Ectodermal cell (in vitro differentiated cells): ENCODE data around the gene DCANP1.

Source experiments
- H3K27ac ChIP-seq: 2 replicates; pipeline ENCODE4 v1.7.0; 2013; ENCODE audit warnings: mild to moderate bottlenecking, low read depth, low read length; ENCODE audit not compliant: insufficient read depth, poor library complexity, severe bottlenecking
- H3K27me3 ChIP-seq: 2 replicates; pipeline ENCODE4 v1.7.0; 2013; ENCODE audit warnings: mild to moderate bottlenecking, low read length; ENCODE audit not compliant: insufficient read depth, control insufficient read depth, poor library complexity, severe bottlenecking
- H3K36me3 ChIP-seq: one replicate; pipeline ENCODE4 v1.7.0; 2013; ENCODE audit warnings: low read length; ENCODE audit not compliant: control insufficient read depth, insufficient read depth
- H3K4me1 ChIP-seq: one replicate; pipeline ENCODE4 v1.7.0; 2013; ENCODE audit warnings: low read length; ENCODE audit not compliant: control insufficient read depth, insufficient read depth
- H3K4me3 ChIP-seq: 2 replicates; pipeline ENCODE4 v1.7.0; 2013; ENCODE audit warnings: low read depth, low read length, control low read depth; ENCODE audit not compliant: insufficient read depth
- H3K9me3 ChIP-seq: 2 replicates; pipeline ENCODE4 v1.7.0; 2013; ENCODE audit warnings: mild to moderate bottlenecking, low read length, moderate library complexity; ENCODE audit not compliant: control insufficient read depth
- WGBS, 2 experiments: methylation state at CpG; one replicate each; pipeline ENCODE4 v1.1.7; 2013; ENCODE audit warnings: missing lambda C conversion rate in 2 of 2; 5-methylcytosine and 5-hydroxymethylcytosine counted together

DCANP1 gene

GRCh38 chr5:135478938-135479337, 31.8 kb upstream of the DCANP1 start:
- H3K27ac ChIP-seq, result no peak overlapping the region
- no peaks in the 10 kb centered on the region for H3K36me3 ChIP-seq
- H3K9me3 ChIP-seq, result no peaks in the 10 kb centered on the region
- H3K4me3 ChIP-seq, result no peak overlapping the region
- H3K27me3 ChIP-seq, result peaks cover 97% of the 10 kb centered on the region
- H3K4me1 ChIP-seq, result peaks cover 44% of the 10 kb centered on the region
- WGBS, 2 experiments, result 25 to 27% methylated on average over 4 of the region's 4 CpGs

DNA sequence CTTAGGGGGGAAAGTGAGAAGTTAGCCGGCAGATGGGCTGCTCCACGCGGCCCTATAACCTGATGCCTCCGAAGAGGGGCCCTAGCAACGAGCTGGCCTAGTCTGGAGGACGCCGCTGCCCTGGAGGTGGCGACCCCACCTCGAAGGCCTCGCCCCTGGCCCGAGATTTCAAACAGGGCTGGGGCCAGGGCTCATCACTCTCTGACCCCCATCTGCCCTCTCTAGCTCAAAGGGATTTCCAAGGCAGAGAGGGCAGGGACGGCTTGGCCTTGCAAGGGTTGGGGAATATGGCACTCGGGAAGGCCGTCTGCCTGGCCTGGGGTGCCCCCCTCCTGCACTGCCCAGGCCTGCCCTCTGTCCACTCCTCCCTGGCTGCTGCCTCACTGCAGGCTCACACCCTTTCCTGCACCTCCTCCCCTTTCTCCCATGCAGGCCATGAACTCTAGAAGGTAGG, 30.5 kb upstream of the DCANP1 start:
- Histone ChIP-seq H3K4me1 (peaks cover 39% of the 10 kb centered on the region), H3K36me3 (no peaks in the 10 kb centered on the region), H3K27ac (no peak overlapping the region), H3K27me3 (peaks cover 98% of the 10 kb centered on the region), H3K4me3 (no peak overlapping the region), H3K9me3 (no peaks in the 10 kb centered on the region)
- 25 to 26% methylated on average over 14 of the region's 14 CpGs for WGBS, 2 experiments

GRCh38 chr5:135476615-135477581, 29.8 kb upstream of the DCANP1 start:
- no peak overlapping the region for H3K4me3 ChIP-seq
- no peaks in the 10 kb centered on the region for H3K9me3 ChIP-seq
- H3K4me1 ChIP-seq, result peaks cover 34% of the 10 kb centered on the region
- WGBS, 2 experiments, result 34 to 36% methylated on average over 20 to 23 of the region's 24 CpGs
- H3K36me3 ChIP-seq, result no peaks in the 10 kb centered on the region
- H3K27me3 ChIP-seq, result peaks cover 97% of the 10 kb centered on the region
- no peak overlapping the region for H3K27ac ChIP-seq

- no peak overlapping the region for H3K4me3 ChIP-seq
- 81 to 83% methylated on average over 12 of the region's 12 CpGs for WGBS, 2 experiments
- H3K27me3 ChIP-seq, result peaks cover 97% of the 10 kb centered on the region
- no peaks in the 10 kb centered on the region for H3K36me3 ChIP-seq
- H3K9me3 ChIP-seq, result no peaks in the 10 kb centered on the region
- peaks cover 26% of the 10 kb centered on the region for H3K4me1 ChIP-seq
- no peak overlapping the region for H3K27ac ChIP-seq
Measured at GRCh38 chr5:135473956-135474670, 27.0 kb upstream of the DCANP1 start.

DNA sequence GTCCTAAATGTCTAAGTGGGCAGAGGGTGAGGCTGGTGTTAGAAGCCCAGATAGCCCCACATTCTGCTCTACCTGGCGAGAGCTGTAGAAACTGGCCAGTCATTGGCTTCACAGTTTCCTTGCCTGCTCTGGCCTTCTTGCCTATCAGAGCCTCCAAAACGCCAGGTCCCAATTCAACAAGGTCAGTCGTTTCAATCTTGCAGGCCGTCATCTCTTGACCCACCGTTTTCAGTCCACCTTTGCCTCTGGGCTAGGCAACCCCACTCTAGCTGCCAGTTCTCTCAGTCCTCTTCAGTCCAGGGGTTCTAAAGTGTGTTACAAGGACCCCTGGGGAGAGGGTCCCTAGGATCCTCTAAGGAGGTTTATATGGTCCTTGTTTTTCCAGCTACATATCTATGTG, 25.0 kb upstream of the DCANP1 start:
- H3K36me3 ChIP-seq, result no peaks in the 10 kb centered on the region

DNA sequence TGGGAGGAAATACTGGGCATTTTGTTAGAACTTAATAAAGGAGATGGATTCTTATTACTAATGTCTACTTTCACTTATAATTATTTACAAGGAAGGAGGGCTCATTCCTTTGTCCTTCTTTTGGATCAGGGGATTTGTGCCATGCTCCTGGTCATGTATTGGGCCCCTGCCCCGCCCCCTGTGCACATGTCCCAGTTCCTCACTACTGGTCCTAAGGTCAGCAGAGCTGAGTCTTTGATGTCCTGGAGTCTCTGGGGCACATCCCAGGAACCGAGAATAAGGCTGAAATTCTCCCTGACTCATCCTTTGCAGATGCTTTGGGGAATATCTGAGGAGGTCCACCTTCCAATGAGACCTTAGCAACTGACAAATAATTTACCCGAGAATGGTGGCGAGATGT, 24.6 kb upstream of the DCANP1 start:
- H3K36me3 ChIP-seq, result no peaks in the 10 kb centered on the region
- WGBS, 2 experiments, result 83 to 90% methylated on average over 4 of the region's 4 CpGs
- no peak overlapping the region for H3K27ac ChIP-seq
- H3K9me3 ChIP-seq, result no peaks in the 10 kb centered on the region
- H3K27me3 ChIP-seq, result peaks cover 99% of the 10 kb centered on the region
- H3K4me1 ChIP-seq, result peaks cover 14% of the 10 kb centered on the region
- no peak overlapping the region for H3K4me3 ChIP-seq

More for the DNA sequence above, 25.0 kb upstream of the DCANP1 start:
- Histone ChIP-seq H3K27me3 (peaks cover 99% of the 10 kb centered on the region), H3K9me3 (no peaks in the 10 kb centered on the region), H3K27ac (no peak overlapping the region), H3K4me3 (no peak overlapping the region), H3K4me1 (peaks cover 14% of the 10 kb centered on the region)
- 90% methylated on average over 5 of the region's 5 CpGs for WGBS, 2 experiments

DNA sequence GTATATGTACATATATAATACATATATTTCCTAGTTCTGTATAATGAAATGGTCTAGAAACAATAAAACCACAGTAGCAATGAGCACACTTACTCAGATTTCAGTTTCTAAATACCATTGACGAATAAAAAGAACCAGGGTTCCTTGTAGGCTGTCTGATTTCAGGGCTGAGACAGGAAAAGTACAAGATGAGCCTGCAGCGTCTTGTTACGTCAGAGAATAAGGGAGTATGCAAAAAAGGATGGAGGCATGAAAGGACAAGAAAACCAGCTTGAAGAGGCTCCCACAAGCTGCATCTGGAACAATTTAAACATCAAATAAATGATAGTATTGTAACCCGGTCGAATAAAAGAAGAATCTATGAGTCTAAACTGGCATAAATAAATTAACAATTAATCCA, 22.8 kb upstream of the DCANP1 start:
- Histone ChIP-seq H3K27ac (no peak overlapping the region), H3K9me3 (no peaks in the 10 kb centered on the region), H3K36me3 (no peaks in the 10 kb centered on the region), H3K4me3 (no peak overlapping the region), H3K27me3 (peaks cover 99% of the 10 kb centered on the region), H3K4me1 (peaks cover 14% of the 10 kb centered on the region)
- 83 to 94% methylated on average over 3 of the region's 5 CpGs for WGBS, 2 experiments

DNA sequence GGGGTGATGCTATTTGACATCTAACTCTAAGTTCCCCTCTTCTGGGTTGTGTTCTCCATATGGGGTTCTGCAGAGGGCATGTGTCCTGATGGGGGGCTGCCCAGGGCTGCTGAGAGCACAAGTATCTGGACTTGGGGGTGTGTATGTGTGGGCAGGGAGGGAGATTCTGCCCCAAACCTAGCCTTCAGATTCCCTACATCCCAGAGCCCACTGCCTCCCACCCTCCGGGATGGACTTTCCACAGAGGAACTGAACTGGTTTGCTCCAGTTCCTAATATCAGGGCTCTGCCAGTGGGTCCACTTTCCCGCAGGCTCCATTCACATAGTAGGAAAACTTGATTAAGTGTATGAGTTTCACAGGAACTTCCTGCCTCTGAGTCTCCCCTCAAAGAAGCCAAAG, 21.4 kb upstream of the DCANP1 start:
- peaks cover 14% of the 10 kb centered on the region for H3K4me1 ChIP-seq
- H3K36me3 ChIP-seq, result no peaks in the 10 kb centered on the region
- no peaks in the 10 kb centered on the region for H3K9me3 ChIP-seq
- no peak overlapping the region for H3K27ac ChIP-seq
- H3K4me3 ChIP-seq, result no peak overlapping the region
- 92 to 96% methylated on average over 2 of the region's 2 CpGs for WGBS, 2 experiments
- peaks cover 99% of the 10 kb centered on the region for H3K27me3 ChIP-seq

GRCh38 chr5:135467871-135468485, 20.8 kb upstream of the DCANP1 start:
- H3K9me3 ChIP-seq, result no peaks in the 10 kb centered on the region
- 89 to 91% methylated on average over 4 of the region's 4 CpGs for WGBS, 2 experiments
- H3K27me3 ChIP-seq, result peaks cover 99% of the 10 kb centered on the region
- H3K4me1 ChIP-seq, result peaks cover 14% of the 10 kb centered on the region
- no peak overlapping the region for H3K27ac ChIP-seq
- H3K4me3 ChIP-seq, result no peak overlapping the region
- H3K36me3 ChIP-seq, result no peaks in the 10 kb centered on the region
